Amygdala (tissue), 56 donors: ENCODE data around the gene SETD5.
"Not testable (repeated sequence)": the region's sequence is repeated elsewhere in the genome, so short reads cannot be mapped to it uniquely, and the experiment has no call there.

ENCODE experiments used
- DNase-seq, 56 donors: peaks; one replicate each; lab custom pipeline; 2025; lab: John Stamatoyannopoulos, UW

The SETD5 gene

DNA sequence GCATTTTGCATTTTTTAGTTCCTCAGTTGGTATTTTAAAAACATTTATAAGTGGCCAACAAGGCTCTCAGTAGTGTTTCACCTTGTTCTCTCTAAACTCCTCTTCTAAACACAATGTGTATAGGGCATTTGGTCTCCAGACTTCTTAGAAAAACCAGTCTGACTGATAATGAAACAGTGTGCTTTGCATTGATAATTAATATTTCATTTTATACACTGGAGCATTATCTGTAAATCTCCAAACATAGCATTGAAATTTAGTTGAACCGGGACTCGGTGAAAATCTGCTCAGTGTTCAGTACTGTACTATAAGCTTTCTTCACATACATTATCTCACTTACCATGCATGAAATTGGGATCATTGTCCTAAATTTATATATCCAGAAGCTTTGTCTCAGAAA is 53.6 kb downstream of the SETD5 start:
- no peak for DNase-seq

DNA sequence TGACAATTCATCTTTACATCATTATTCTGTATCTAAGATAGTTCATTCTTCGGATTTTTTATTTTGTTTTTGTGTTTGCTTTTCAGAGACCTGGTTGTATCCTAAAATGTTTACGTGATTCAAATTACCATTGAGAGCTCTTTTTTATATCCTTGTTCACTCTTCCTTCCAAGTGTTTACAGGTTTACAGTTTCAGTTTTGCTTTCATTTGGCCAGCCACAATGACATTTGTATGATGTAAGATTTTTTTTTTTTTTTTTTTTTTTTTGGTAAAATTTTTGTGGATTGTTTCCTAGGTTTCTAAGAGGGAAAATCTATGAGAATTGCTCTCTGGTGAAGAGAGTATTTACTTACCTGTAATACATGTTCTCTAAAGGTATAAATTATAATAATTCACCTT is 55.0 kb downstream of the SETD5 start:
- DNase-seq, result no peak

DNA sequence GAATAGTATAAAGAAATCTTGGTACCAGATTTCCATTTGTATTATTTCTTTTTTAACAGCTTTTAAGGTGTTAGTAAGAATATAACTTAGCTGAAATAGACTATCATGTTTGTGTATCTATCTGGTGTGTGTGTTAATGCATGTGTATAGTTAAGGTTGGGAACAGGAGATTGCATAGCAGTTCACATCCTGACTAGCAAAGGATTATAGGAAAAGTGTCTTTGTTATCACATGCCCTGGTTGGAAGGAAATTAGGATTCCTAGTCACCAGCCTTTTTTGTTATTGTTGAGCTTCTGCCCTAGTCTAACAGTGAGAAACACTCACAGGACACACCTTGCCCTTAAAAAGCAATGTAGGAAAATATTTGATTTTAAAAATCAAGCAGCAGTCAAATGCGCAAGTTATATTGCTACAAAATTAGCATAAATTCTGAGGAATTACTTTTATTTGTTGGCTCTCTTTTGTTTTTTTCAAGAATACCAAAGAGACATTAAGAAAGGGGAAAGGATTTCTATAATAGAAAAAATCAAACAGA is 58.2 kb downstream of the SETD5 start:
- no peak for DNase-seq

DNA sequence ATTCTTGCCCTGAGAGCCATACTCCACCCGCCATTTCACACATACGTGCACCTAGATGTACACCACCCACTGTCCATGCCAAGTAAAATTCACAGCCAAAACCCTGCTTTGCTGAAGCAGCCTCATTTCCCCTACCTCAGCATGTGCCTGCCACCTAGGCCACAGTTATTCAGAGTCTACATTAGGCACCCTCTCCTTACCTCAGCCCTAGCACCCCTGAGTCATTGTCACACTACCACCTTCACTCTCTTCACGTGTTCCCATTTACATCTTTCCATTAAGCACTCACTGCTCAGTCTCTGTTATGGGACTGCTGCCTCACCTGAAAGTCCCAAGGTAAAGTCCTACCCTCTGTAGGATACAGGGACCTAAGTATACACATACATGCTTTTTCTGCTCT is 70.0 kb downstream of the SETD5 start:
- DNase-seq, result no peak

DNA sequence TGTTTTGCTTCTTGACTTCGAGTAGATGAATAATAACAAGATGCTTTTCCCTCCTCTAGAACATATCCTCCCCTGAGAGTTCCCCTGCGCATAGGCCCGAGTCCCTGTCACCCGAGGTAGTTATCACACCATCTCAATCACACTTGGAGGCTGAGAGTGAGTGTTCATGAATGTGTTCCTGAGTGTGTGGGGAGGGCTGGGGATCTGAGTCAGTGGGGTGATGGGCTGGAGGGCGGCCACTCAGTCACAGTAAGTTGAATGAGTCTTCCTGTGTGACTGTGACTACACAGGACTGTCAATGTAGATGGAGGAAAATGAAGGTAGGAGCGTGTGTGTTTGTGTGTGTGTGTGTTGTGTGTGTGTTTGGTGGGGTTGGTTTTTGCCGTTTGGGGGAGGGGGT is 71.0 kb downstream of the SETD5 start:
- DNase-seq, result no peak

DNA sequence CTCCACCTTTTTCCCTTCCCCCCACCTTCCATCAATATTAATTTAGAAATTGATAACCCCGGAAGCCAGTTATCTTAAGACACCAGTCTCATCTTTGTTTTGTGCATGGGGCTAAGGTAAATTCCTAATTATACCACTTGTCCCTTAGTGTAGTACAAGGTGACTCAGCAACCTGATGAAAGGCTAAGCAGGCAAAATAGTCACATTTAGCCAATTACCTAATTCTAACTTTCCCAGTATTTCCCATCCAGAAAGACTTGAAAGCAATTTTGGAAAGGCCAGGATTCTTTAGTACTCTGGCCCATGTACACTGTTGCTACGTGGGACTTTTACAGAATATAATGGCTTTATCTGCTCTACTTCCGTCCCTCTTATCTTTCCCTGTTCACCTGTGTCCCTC is 72.6 kb downstream of the SETD5 start:
- DNase-seq, result no peak

DNA sequence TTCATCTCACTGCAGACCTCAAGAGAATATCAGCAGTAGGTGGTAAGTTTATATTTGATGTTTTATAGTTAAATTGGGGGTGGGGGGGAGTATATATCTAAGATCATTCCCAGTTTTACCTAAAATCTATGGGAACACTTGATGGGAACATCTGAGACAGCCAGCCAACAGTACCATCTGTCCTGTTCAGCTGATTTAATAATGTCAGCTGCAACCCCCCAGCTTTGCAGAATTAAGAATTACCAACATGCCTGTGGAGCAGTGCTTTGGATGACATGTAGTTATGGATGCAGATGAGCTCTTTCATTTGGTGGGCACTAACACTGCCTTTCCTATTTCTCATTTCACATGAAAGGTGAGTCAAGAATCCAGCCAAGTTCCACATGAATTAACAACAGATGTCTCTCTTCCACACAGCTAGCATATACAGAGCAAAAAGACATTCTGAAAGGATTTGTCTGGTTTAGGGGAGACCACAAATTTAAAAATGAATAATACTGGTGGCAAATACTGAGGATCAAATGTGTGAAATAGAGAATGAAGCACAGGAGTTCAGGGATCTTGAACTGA is 76.2 kb downstream of the SETD5 start:
- DNase-seq, result no peak

DNA sequence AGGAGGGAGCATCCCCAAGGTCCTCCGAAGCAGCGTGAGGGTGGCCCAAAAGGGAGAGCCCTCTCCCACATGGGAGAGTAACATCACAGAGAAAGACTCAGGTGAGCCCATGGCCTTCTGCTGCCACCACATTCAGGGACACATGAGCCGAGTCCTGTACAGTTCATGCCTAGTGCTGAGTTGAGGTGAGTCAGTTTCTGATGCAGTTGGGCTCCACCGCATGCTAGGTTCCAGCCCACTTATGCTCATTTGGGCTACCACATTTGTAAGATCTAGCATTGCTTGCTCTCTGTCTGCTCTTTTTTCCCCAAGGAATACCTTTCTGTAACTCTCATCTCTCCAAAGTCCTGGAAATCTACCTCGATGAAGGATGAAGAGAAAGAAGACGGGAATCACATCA is 77.1 kb downstream of the SETD5 start:
- DNase-seq, result no peak

DNA sequence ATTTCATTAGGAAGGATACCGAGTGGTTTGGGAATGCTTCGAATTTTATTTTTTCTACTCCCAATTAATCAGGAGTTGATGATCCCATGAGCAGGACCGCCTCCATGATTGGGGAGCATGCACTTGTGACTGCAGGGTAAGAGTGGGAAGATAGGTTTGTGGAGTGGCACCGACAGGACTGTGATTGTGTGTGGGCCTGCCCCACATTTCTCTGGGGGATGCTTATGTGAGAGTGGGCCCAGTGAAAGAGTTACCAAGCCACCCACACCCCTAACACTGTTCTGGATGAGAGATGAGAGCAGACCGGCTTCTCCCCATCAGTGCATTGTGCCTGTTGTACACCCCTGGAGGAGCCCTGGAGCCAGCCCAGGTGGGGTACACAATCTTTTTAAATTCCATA is 79.5 kb downstream of the SETD5 start:
- no peak for DNase-seq

DNA sequence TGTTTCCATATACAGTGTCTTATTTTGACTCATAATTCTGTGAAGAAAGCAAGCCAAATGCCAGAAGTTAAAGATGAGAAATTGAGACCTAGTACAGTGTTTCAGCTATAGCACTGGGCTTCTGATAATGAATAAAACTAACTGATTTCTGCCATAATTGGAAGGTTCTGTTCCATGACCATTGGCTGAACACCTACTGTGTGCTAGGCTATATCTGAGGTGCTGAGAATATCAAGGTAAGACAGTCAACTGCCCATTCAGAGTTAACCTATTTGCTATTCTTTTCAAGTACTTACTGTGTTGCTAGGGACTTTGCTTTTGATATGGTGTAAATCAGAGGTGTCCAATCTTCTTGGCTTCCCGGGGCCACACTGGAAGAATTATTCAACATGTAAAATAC is 82.8 kb downstream of the SETD5 start:
- DNase-seq, result no peak

DNA sequence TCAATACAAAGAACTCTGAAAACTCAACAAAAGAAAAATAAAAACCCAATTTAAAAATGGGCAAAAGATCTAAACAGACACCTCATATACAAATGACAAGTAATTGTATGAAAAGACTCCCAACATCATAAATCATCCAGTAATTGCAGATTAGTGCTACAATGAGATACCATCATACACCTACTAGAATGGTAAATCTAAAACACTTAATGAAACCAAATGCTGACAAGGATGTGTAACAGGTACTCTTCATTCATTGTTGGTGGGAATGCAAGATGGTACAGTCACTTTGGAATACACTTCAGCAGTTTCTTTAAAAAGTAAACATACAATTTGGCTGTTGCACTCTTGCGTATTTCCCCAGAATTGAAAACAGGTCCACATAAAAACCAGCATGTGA is 87.8 kb downstream of the SETD5 start:
- DNase-seq, result no peak

DNA sequence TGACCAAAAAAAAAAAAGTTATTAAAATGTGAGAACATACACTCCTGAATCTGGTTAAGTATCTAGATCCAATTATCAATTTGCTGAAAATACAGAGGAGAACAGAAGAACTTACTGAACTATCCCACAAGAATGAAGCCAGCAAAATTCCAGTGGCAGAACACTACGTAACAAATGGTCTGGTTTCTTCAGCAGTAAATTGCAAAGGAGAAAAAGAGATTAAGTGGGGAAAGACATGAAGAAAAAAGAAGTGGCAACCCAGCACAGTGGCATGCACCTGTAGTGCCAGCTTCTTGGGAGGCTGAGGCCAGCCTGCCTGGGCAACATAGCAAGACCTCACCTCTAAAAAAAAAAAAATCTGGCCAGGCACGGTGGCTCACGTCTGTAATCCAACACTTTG is 94.1 kb downstream of the SETD5 start:
- no peak for DNase-seq

DNA sequence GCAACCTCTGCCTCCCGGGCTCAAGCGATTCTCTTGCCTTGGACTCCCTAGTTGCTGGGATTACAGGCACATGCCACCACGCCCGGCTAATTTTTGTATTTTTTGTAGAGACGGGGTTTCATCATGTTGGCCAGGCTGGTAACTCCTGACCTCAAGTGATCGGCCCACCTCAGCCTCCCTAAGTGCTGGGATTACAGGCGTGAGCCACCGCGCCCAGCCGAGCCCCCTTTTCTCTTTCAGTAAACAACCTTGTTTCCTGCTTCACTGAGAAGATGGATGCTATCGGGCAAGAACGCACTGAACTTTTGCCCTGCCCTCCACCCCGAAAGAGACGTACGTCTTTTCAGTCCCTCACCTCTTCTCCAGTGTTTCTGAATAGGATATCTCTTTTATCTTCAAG is 96.6 kb downstream of the SETD5 start:
- DNase-seq, result not testable (repeated sequence)

DNA sequence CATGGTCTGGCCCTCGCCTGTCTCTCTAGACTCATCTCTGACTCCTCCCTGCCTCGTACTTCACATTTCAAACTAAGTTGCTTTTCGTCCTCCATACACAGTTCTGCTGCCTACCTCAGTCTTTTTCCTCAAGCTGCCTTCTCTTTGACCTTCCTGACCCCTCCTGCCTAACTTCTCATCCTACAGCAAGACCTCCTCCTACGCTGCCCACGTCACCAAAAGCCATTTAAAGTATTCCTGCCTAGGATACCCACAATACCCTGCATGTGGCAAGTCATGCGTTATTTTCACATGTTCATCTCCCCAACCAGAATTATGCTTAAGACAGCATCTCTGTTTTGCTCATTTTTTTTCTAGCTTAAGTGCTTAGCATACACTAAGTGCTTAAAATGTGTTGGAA is 99.5 kb downstream of the SETD5 start:
- no peak for DNase-seq

DNA sequence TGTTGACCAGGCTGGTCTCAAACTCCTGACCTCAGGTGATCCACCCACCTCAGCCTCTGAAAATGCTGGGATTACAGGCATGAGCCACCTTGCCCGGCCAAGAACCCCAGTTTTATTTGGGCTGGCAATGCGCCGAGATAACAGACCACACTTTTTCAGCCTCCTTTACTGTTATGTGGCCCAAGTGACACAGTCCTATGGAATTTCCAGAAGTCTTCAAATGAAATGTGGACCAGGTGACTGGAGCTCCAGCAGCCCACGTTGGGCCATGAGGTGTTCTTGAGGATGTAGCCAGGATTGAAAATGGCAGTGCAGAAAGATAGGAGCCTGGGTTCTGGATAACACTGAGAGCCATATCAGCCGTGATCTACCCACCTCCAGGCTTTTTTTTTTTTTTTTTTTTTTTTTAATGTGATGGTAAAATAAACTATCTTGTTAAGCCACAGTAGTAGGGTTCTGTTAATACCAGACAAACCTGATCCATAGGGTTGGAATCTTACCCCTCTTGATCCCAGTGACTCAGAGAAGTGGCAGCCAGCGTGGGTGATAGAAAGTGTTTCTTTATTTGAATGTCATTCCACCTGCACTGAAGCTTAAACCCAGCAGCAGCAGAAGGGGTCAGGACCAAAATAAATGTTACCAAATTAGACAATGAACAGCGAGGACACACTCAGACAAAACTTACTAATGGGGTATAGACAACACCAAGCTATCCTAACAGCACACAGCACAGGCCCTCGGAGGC is 100.6 kb downstream of the SETD5 start:
- DNase-seq, result no peak

DNA sequence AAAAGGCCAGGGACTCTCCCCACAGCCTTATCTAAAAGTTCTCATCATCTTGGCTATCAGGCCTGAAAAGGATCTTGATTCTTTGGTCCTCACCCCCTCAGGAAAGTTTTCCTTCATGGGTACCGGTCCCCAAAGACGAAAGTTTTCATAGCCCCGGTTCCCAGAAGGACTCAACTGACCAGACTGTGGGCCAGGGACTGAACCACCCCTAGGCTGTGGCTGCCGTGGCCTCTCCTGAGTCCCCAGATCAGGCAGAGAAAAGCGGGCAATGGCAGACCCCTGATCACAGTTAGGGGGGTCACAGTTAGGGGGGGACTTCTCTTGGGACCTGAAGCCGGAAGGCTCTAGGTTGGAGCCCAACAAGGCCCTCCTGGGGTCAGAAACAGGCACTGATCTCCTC is 101.4 kb downstream of the SETD5 start:
- no peak for DNase-seq

DNA sequence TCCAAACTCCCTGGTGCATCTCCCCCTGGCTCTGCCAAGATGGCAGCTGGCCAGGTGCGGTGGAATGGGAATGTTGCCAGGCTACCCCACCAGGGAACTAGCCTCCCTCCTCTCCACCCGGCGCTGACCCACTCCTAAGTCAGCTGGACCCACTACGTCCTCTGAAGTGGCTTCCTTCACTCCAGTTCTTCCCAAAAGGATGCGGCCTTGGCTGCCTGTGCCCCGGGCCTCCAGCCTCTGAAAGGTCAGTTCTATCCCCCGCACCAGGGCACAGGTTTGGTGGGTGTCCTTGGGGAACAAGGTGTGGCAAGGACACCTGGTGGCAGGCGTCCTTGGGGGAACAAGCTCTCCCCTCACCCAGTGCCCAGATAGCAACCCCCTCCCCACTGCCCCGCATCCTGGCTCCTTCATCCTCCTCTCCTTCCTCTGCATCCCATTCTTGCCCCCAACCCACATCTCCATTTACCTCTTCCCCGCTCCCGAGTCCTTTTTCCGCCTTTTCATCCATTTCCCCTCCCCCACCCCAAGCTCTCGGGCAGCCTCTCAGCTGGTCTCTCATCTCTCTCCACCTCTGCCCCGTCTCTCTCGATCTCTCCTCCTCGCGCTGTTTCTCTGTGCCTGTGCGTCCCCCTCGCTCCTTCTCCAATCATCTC is 102.2 kb downstream of the SETD5 start:
- DNase-seq, result no peak

DNA sequence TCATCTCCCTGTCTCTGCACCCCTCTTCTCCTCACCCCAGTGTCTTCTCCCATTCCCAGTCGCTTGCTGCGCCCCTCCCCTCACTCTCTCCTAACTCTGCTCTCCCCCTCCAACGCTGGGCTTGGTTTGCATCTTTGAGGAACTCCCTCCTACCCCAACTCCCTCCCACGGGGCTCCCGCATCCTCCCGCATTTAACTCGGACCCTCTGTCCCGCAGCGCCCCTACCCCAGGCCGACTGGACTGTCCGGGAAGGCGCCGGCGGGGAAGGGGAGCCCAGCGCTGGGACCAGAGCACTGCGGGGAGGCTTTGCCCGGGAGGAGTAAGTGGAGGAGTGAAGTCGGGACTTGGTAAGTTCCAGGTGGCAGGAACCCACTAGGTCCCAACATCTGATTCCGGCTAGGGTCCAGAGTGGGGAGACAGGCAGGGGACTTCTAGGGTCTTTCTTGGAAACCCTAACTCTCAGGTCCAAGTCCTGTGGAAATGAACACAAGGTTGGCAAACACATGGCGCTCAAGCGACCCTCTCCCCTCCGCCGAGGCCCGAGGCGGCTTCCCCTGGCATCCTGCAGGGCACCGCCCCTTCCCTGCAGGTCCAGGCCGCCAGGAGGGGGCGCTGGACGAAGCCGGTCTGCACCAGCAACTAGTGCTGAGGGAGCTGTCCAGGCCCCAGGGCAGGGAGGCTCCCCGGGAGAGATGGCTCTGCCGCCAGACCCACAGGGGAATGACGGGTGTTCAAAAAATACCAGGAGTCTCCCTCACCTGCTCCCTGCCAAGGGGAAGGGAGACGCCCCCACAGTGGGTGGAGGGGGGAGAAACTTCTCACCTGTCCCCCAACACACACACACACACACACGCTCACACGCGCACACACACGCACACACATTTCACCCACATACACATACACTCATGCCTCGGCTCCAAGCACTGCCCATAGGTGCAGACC is 103.0 kb downstream of the SETD5 start:
- peak in 15 of 56 donors; percentile 3 to 60 (median 16) for DNase-seq

DNA sequence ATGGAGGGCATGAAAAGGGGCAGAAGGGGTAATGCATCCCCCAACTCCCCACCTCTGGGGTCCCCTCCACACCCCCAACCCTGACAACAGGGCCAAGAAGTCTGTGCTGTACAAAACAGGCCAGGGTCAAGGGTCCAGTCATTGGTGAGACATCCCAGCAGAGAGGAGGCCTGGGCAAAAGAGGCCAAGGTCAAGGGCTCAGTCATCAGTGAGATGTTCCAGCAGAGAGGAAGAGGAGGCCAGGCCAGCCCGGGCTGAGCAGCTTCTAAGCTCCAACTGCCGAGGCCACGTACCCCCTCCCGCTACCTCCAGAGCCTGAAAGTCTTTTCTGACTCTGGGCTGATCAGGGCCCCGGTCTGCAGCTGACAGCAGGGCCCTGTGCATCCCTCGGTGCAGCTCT is 103.8 kb downstream of the SETD5 start:
- DNase-seq, result no peak

DNA sequence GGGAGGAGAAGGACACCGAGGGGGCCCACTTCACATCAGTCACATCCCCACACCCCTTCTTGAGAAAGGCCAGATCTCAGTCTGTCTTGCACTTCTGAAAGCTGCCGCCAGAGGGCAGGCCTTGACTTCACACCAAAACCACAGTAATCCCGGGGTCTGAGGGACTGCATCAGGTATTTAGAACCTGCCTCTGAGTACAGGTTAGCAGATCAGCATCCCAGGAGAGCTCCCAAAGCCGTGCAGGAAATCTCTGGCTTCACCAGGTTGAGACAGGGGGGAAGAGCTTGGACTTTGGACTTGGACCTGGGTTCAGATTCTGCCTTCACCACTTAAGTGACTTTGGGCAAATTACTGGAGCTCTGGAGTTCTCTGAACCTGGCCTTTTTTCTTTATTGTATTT is 105.9 kb downstream of the SETD5 start:
- peak in 34 of 56 donors; percentile 7 to 81 (median 32) for DNase-seq
